Neural progenitor cell (in vitro differentiated cells): Measurements from ENCODE around the gene NDUFAF5. TPM values are rescaled to one million over a fixed set of nuclear protein-coding genes. Genes with fewer than 3 reads are reported as not detected.

Experiments
- DNase-seq: peaks from one replicate; pipeline ENCODE4 v3.0.0-alpha.2; 2016; ENCODE audit warnings: low spot score
- H2AFZ ChIP-seq: fragments of 200-600 bp; sonication (generic); replicated peaks from 2 replicates; pipeline ENCODE4 v1.6.1; 2016; ENCODE audit warnings: antibody characterized with exemption
- H3F3A ChIP-seq: fragments of 200-600 bp; sonication (generic); 2 replicates; pipeline ENCODE4 v1.6.1; 2016; ENCODE audit warnings: antibody characterized with exemption, low read depth
- H3K27ac ChIP-seq: fragments of 200-600 bp; sonication (generic); 2 replicates; pipeline ENCODE4 v1.5.1; 2016; ENCODE audit warnings: mild to moderate bottlenecking
- H3K27me3 ChIP-seq: fragments of 200-600 bp; sonication (generic); 2 replicates; pipeline ENCODE4 v1.6.1; 2016; ENCODE audit warnings: mild to moderate bottlenecking, moderate library complexity
- H3K36me3 ChIP-seq: fragments of 200-600 bp; sonication (generic); 2 replicates; pipeline ENCODE4 v1.5.1; 2016
- H3K4me1 ChIP-seq: fragments of 200-600 bp; sonication (generic); 2 replicates; pipeline ENCODE4 v1.6.1; 2016; ENCODE audit warnings: mixed run types
- H3K4me2 ChIP-seq: fragments of 200-600 bp; sonication (generic); 2 replicates; pipeline ENCODE4 v1.6.1; 2016
- H3K4me3 ChIP-seq: fragments of 200-600 bp; sonication (generic); 2 replicates; pipeline ENCODE4 v1.5.1; 2016
- H3K79me2 ChIP-seq: fragments of 200-600 bp; sonication (generic); 2 replicates; pipeline ENCODE4 v1.6.1; 2016; ENCODE audit warnings: low read depth
- H3K9ac ChIP-seq: fragments of 200-600 bp; sonication (generic); 2 replicates; pipeline ENCODE4 v1.6.1; 2016
- H3K9me3 ChIP-seq: fragments of 200-600 bp; sonication (generic); 2 replicates; pipeline ENCODE4 v1.5.1; 2016; ENCODE audit warnings: low read depth
- H4K20me1 ChIP-seq: fragments of 200-600 bp; sonication (generic); 2 replicates; pipeline ENCODE4 v1.6.1; 2016; ENCODE audit warnings: low read depth
- H3K27ac Mint-ChIP-seq: 3 replicates; pipeline ENCODE4 v1.8.0; 2021; ENCODE audit warnings: mixed read lengths
- H3K27me3 Mint-ChIP-seq: 2 replicates; pipeline ENCODE4 v1.8.0; 2022; ENCODE audit warnings: low read depth, mild to moderate bottlenecking, inconsistent platforms, moderate library complexity, mixed read lengths; ENCODE audit not compliant: insufficient read depth
- H3K36me3 Mint-ChIP-seq: 3 replicates; pipeline ENCODE4 v1.8.0; 2021; ENCODE audit warnings: mixed read lengths
- H3K4me1 Mint-ChIP-seq: 3 replicates; pipeline ENCODE4 v1.8.0; 2021; ENCODE audit warnings: mixed read lengths
- H3K4me3 Mint-ChIP-seq: 3 replicates; pipeline ENCODE4 v1.8.0; 2021; ENCODE audit warnings: mild to moderate bottlenecking, moderate library complexity, mixed read lengths
- H3K9me3 Mint-ChIP-seq: 3 replicates; pipeline ENCODE4 v1.8.0; 2020; ENCODE audit warnings: mixed read lengths
- CTCF ChIP-seq: fragments of 200-600 bp; sonication (generic); IDR thresholded peaks from 2 replicates; pipeline ENCODE4 v1.5.1; 2017; ENCODE audit warnings: antibody characterized with exemption, mild to moderate bottlenecking
- EZH2 ChIP-seq: fragments of 200-600 bp; sonication (generic); IDR thresholded peaks from 2 replicates; pipeline ENCODE4 v1.6.1; 2017; ENCODE audit warnings: antibody characterized with exemption, mild to moderate bottlenecking, moderate library complexity
- EZH2phosphoT487 ChIP-seq: fragments of 200-600 bp; sonication (generic); IDR thresholded peaks from 2 replicates; pipeline ENCODE4 v1.6.1; 2017; ENCODE audit warnings: antibody characterized with exemption
- total RNA-seq: library from RNA; depleted of rRNA; stranded (reverse); fragments of >200 nt; gene quantifications from 2 replicates; pipeline ENCODE4 v1.2.3, GENCODE V29; 2015; ENCODE audit warnings: low replicate concordance

NDUFAF5 gene
- total RNA-seq, 1 donor from 2014 or later, result 16.9 TPM

GRCh38 chr20:13817342-13817741, 32.5 kb downstream of the NDUFAF5 start:
- H2AFZ ChIP-seq, result no peak overlapping the region
- H3K36me3 ChIP-seq, result no peaks in the 10 kb centered on the region
- no peaks in the 10 kb centered on the region for H3K79me2 ChIP-seq
- Mint-ChIP-seq H3K4me3 (no peak overlapping the region), H3K36me3 (peaks cover 4% of the 10 kb centered on the region), H3K4me1 (no peaks in the 10 kb centered on the region), H3K9me3 (no peaks in the 10 kb centered on the region), H3K27me3 (peaks cover under 1% of the 10 kb centered on the region), H3K27ac (no peak overlapping the region)
- H3K9me3 ChIP-seq, result no peaks in the 10 kb centered on the region
- DNase-seq, result no peak
- no peaks in the 10 kb centered on the region for H3F3A ChIP-seq
- H3K27me3 ChIP-seq, result no peaks in the 10 kb centered on the region
- TF ChIP-seq EZH2, result no peak
- H3K27ac ChIP-seq, result no peak overlapping the region
- no peaks in the 10 kb centered on the region for H4K20me1 ChIP-seq
- H3K4me2 ChIP-seq, result no peak overlapping the region
- H3K9ac ChIP-seq, result no peak overlapping the region
- H3K4me1 ChIP-seq, result no peaks in the 10 kb centered on the region
- no peak overlapping the region for H3K4me3 ChIP-seq

- no peaks in the 10 kb centered on the region for H3K4me1 ChIP-seq
- no peaks in the 10 kb centered on the region for H3F3A ChIP-seq
- no peaks in the 10 kb centered on the region for H3K9me3 ChIP-seq
- no peak overlapping the region for H2AFZ ChIP-seq
- TF ChIP-seq EZH2phosphoT487, result no peak
- TF ChIP-seq EZH2, result no peak
- TF ChIP-seq CTCF, result peak; percentile 71
- Mint-ChIP-seq H3K27ac (no peak overlapping the region), H3K36me3 (peaks cover 4% of the 10 kb centered on the region), H3K4me1 (no peaks in the 10 kb centered on the region), H3K9me3 (no peaks in the 10 kb centered on the region), H3K4me3 (no peak overlapping the region), H3K27me3 (peaks cover 2% of the 10 kb centered on the region)
- H3K27me3 ChIP-seq, result no peaks in the 10 kb centered on the region
- H4K20me1 ChIP-seq, result no peaks in the 10 kb centered on the region
- no peaks in the 10 kb centered on the region for H3K36me3 ChIP-seq
- no peak overlapping the region for H3K27ac ChIP-seq
- no peak overlapping the region for H3K4me2 ChIP-seq
- H3K4me3 ChIP-seq, result no peak overlapping the region
- DNase-seq, result peak; percentile 59
- H3K9ac ChIP-seq, result no peak overlapping the region
- no peaks in the 10 kb centered on the region for H3K79me2 ChIP-seq
These were observed 35.2 kb downstream of the NDUFAF5 start for GRCh38 chr20:13819885-13820645.

- DNase-seq, result no peak
- H3K4me2 ChIP-seq, result no peak overlapping the region
- no peak overlapping the region for H2AFZ ChIP-seq
- H3K4me1 ChIP-seq, result no peaks in the 10 kb centered on the region
- H3K9ac ChIP-seq, result no peak overlapping the region
- H3K27ac ChIP-seq, result no peak overlapping the region
- H3K9me3 ChIP-seq, result no peaks in the 10 kb centered on the region
- TF ChIP-seq CTCF (no peak), EZH2phosphoT487 (no peak), EZH2 (no peak)
- no peaks in the 10 kb centered on the region for H3K79me2 ChIP-seq
- no peak overlapping the region for H3K4me3 ChIP-seq
- H4K20me1 ChIP-seq, result no peaks in the 10 kb centered on the region
- no peaks in the 10 kb centered on the region for H3F3A ChIP-seq
- Mint-ChIP-seq H3K27ac (no peak overlapping the region), H3K27me3 (peaks cover 2% of the 10 kb centered on the region), H3K4me3 (no peak overlapping the region), H3K36me3 (peaks cover 4% of the 10 kb centered on the region), H3K9me3 (no peaks in the 10 kb centered on the region), H3K4me1 (no peaks in the 10 kb centered on the region)
- no peaks in the 10 kb centered on the region for H3K27me3 ChIP-seq
- no peaks in the 10 kb centered on the region for H3K36me3 ChIP-seq
These were observed 37.0 kb downstream of the NDUFAF5 start for GRCh38 chr20:13821876-13822275.

GRCh38 chr20:13822459-13822858, 37.6 kb downstream of the NDUFAF5 start:
- peak; percentile 26 for DNase-seq
- Histone ChIP-seq H3F3A (no peaks in the 10 kb centered on the region), H3K4me2 (no peak overlapping the region), H3K4me3 (no peak overlapping the region), H3K27me3 (no peaks in the 10 kb centered on the region), H3K79me2 (no peaks in the 10 kb centered on the region), H4K20me1 (no peaks in the 10 kb centered on the region), H2AFZ (no peak overlapping the region), H3K27ac (no peak overlapping the region), H3K4me1 (no peaks in the 10 kb centered on the region), H3K36me3 (no peaks in the 10 kb centered on the region), H3K9ac (no peak overlapping the region), H3K9me3 (no peaks in the 10 kb centered on the region)
- H3K27ac Mint-ChIP-seq, result no peak overlapping the region
- no peaks in the 10 kb centered on the region for H3K9me3 Mint-ChIP-seq
- no peak overlapping the region for H3K4me3 Mint-ChIP-seq
- peaks cover 3% of the 10 kb centered on the region for H3K36me3 Mint-ChIP-seq
- H3K27me3 Mint-ChIP-seq, result peaks cover 2% of the 10 kb centered on the region
- H3K4me1 Mint-ChIP-seq, result no peaks in the 10 kb centered on the region
- TF ChIP-seq CTCF (peak; percentile 26), EZH2 (no peak)
